ENCODE results near the gene XRCC1.
"Not testable (repeated sequence)": the region's sequence is repeated elsewhere in the genome, so short reads cannot be mapped to it uniquely, and the experiment has no call there.

Gene XRCC1

GRCh38 chr19:43527860-43528622, 47.3 kb downstream of the XRCC1 start:
- TF ChIP-seq, protein P1, sequence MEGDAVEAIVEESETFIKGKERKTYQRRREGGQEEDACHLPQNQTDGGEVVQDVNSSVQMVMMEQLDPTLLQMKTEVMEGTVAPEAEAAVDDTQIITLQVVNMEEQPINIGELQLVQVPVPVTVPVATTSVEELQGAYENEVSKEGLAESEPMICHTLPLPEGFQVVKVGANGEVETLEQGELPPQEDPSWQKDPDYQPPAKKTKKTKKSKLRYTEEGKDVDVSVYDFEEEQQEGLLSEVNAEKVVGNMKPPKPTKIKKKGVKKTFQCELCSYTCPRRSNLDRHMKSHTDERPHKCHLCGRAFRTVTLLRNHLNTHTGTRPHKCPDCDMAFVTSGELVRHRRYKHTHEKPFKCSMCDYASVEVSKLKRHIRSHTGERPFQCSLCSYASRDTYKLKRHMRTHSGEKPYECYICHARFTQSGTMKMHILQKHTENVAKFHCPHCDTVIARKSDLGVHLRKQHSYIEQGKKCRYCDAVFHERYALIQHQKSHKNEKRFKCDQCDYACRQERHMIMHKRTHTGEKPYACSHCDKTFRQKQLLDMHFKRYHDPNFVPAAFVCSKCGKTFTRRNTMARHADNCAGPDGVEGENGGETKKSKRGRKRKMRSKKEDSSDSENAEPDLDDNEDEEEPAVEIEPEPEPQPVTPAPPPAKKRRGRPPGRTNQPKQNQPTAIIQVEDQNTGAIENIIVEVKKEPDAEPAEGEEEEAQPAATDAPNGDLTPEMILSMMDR (IDR thresholded peaks at IDR 0.05; ENCODE audit: extremely low read depth, insufficient read depth, missing control alignments): no peak
- DNase-seq (ENCODE audit: low spot score): no peak
- in situ Hi-C loops (cut with MboI; ENCODE audit: low pct_unique_long_range_greater_than_20kb, low sequenced_read_pairs, unreplicated experiment): no loop called here

DNA sequence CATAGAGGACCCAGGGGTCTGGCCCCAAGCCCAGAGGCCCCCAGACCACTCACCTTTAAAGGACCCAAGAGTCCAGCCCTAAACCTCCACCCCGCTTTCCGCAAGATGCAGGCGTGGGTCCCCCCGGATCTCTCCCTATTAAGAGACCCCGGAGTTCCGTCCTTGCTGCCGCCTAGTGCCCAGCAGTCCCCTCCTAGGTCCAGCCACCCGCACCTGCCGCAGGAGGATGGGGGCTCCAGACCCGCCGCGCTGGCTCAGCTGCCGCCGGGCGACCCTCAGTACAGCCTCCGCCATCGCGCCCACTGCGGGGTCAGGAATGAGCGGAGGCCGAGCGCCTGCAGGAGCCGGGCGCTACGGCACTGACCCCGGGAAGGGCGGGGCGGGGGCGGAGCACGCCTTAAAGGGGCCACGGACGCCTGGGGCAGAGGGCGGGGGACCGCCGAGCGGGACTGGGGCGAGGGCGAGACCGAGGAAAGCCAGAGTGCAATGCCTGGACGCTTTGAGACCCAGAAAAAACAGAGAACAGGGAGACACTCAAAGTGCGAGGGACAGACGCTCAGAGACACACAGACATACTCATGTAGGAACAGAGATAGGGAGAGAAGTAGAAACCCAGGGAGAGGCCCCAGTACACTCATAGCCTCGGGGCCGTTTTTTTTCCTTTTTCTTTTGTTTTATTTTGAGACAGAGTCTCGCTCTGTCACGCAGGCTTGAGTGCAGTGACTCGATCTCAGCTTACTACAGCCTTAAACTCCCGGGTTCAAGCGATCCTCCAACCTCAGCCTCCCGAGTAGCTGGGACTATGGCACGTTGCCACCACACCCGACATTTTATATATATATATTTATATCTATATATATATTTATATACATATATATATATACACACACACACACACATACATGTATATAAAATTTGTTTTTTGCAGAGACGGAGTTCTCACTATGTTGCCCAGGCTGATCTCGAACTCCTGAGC, 48.2 kb downstream of the XRCC1 start, which contains the start of gene ETHE1:
Gene ETHE1 (minus strand): TSS at position 318 of the 976 bp plus-strand sequence. CDS start 24 bp downstream, at position 294.
- TF ChIP-seq, protein P1 (IDR thresholded peaks at IDR 0.05; ENCODE audit: extremely low read depth, insufficient read depth, missing control alignments): no peak
- DNase-seq (ENCODE audit: low spot score): peak; percentile 86
- in situ Hi-C loops (cut with MboI; ENCODE audit: low pct_unique_long_range_greater_than_20kb, low sequenced_read_pairs, unreplicated experiment): no loop called here

DNA sequence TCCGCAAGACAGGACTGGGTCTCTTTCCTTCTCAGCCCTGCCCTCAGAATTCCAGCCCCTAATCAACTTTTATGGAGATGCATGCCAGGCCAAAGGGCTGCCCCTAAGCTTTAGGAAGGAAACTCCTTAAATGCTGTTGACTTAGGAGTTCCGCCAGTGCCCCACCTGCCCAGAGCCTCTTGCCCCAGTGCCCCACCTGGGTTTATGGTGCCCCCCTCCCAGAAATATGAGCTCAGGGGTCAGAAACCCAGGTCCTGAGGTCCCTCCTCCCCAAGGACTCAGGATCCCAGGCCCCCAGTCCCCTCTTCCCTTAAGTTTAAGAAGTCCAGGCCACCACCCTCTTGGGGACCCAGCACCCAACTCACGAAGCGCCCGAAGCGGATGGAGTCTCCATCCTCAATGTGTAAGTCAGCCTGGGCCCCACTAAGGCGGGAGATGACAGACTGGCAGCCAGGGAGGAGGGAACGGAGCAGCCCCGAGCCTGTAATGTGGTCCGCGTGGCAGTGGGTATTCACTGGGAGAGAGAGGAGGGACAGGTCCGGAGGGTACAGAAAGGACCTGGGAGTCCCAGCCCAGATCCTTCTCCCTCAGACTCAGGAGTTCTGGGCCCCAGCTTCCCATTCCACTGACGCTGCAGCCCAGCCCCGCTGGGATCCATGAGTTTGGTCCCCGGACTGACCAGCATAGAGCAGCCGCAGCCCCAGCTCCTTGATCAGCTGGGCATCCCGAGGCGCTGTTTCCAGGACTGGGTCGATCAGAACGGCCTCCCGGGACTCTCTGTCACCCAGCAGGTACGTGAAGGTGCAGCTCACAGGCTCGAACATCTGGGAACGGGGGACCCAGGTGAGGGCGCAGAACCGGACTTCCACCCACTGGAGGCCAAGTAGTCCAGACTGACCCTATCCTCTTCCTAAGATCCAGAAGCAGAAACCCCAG, 49.2 kb downstream of the XRCC1 start:
- DNase-seq (ENCODE audit: low spot score): no peak
- TF ChIP-seq, protein P1 (IDR thresholded peaks at IDR 0.05; ENCODE audit: extremely low read depth, insufficient read depth, missing control alignments): no peak
- in situ Hi-C loops (cut with MboI; ENCODE audit: low pct_unique_long_range_greater_than_20kb, low sequenced_read_pairs, unreplicated experiment): no loop called here

DNA sequence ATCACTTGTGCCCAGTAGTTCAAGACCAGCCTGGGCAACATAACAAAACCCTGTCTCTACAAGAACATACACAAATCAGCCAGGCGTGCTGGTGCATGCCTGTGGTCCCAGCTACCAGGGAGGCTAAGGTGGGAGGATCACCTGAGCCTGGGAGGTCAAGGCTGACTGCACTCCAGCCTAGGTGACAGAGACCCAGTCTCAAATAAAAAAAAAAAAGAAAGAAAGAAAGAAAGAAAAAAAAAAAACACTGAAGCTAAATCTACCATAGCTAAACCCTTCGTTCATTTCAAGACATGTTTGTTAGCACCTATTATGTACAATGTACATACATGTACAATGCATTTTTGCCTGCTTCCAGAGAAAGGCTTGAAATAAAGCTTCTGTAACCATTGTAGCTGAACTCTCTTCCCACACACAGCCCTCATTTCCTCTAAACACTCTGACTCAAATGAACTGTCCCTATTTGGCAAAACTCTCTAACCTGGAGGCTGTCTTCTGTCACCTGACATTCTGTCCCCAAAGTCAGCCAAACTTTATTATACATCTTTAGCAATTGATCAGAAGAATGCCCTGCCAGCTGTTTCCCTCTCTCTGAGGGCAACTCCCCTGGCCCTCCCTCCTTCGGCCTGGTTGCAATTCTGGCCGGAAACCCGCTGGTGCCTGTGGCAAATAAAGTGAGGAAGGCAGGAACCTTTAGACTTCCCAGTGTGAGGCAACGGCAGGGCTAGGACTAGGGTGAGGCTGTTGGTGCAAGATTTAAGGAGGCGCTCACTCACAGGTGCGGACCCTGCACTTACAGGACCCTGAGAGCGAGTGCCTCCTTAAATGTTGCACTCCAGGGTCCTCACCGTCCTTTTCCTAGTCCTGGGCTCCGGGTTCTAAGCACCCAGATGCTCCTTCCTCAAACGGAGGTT, 50.1 kb downstream of the XRCC1 start:
- peak; percentile 73 for DNase-seq (ENCODE audit: low spot score)
- TF ChIP-seq, protein P1 (IDR thresholded peaks at IDR 0.05; ENCODE audit: extremely low read depth, insufficient read depth, missing control alignments): no peak
- in situ Hi-C loops (cut with MboI; ENCODE audit: low pct_unique_long_range_greater_than_20kb, low sequenced_read_pairs, unreplicated experiment): loop anchor here (5.0 kb wide), 1 partner anchor 78 kb away; no protein-coding TSS in a partner anchor

GRCh38 chr19:43523696-43524095, 51.6 kb downstream of the XRCC1 start:
- in situ Hi-C loops (cut with MboI; ENCODE audit: low pct_unique_long_range_greater_than_20kb, low sequenced_read_pairs, unreplicated experiment): loop anchor here (5.0 kb wide), 1 partner anchor 76 kb away; no protein-coding TSS in a partner anchor
- DNase-seq (ENCODE audit: low spot score): not testable (repeated sequence)

DNA sequence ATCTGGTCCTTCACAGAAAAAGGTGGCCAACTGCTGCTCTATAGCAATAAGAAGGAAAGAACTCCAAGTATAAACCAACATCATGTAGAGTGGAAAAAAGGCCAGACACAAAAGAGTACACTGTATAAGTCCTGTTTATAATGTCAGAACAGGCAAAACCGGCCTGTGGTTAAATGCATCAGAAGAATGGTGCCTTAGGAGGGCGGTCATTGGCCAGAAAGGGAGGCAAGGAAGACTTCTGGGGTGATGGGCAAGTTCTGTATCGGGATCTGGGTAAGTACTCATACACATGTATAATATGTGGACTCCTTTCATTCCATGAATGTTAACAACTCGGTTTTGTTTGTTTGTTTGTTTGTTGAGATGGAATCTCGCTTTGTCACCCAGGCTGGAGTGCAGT, 52.4 kb downstream of the XRCC1 start:
- TF ChIP-seq, protein P1 (IDR thresholded peaks at IDR 0.05; ENCODE audit: extremely low read depth, insufficient read depth, missing control alignments): no peak
- in situ Hi-C loops (cut with MboI; ENCODE audit: low pct_unique_long_range_greater_than_20kb, low sequenced_read_pairs, unreplicated experiment): loop anchor here (5.0 kb wide), 1 partner anchor 76 kb away; no protein-coding TSS in a partner anchor

More for the DNA sequence above, 52.4 kb downstream of the XRCC1 start:
- no peak for DNase-seq (ENCODE audit: low spot score)
